A549 (cell line): ENCODE data around the gene CLCA4. TPM values are rescaled to one million over a fixed set of nuclear protein-coding genes. Genes with fewer than 3 reads are reported as not detected.

Experiments used
- ATAC-seq, 2 experiments: fragments of 200-7000 bp in 1 of 2; fragments of >200 bp in 1 of 2; cut with Nextera tagmentation in 1 of 2; cut with Tn5 transposase in 1 of 2; 3 replicates each; pipeline versions ENCODE4 v1.8.0 to v1.9.1; 2018 to 2020; ENCODE audit warnings: mild to moderate bottlenecking in 1 of 2, moderate library complexity in 1 of 2
- CTCF ChIA-PET: fragments of 300-600 bp; sonication (Branson Sonifier 250); formaldehyde crosslinking; extraction: SDS; loops from one replicate; lab custom pipeline; 2021; ENCODE audit warnings: antibody characterized with exemption, inconsistent platforms; lab: Yijun Ruan, JAX
- POLR2A ChIA-PET: fragments of 350-600 bp; formaldehyde crosslinking; extraction: SDS; loops from one replicate; lab custom pipeline; 2021; ENCODE audit warnings: antibody characterized with exemption, inconsistent platforms; lab: Yijun Ruan, JAX
- DNase-seq, 2 experiments: peaks; one replicate each; pipeline versions ENCODE4 v3.0.0 to v3.0.0-alpha.2; 2011 to 2016; ENCODE audit warnings: low read depth in 1 of 2, low spot score in 1 of 2
- FAIRE-seq: peaks from 2 replicates; lab custom pipeline; 2011; peaks lifted over from hg19 to GRCh38; lab: Jason Lieb, UNC
- H3K27ac ChIP-seq, 2 experiments: fragments of >200 bp; sonication (Bioruptor Twin); formaldehyde crosslinking; 3 replicates each; pipeline ENCODE4 v1.5.1; 2016 to 2017
- H3K4me1 ChIP-seq: fragments of >200 bp; sonication (Bioruptor Twin); formaldehyde crosslinking; 3 replicates; pipeline ENCODE4 v1.6.1; 2016
- H3K4me2 ChIP-seq: fragments of >200 bp; sonication (Bioruptor Twin); formaldehyde crosslinking; 3 replicates; pipeline ENCODE4 v1.6.1; 2016
- H3K4me3 ChIP-seq: fragments of >200 bp; sonication (Bioruptor Twin); formaldehyde crosslinking; 3 replicates; pipeline ENCODE4 v1.5.1; 2016
- H3K9me3 ChIP-seq: fragments of >200 bp; sonication (Bioruptor Twin); formaldehyde crosslinking; 3 replicates; pipeline ENCODE4 v1.6.1; 2016
- BCL3 ChIP-seq: fragments of >200 bp; sonication (Bioruptor Twin); formaldehyde crosslinking; IDR thresholded peaks from 3 replicates; pipeline ENCODE4 v1.6.1; 2016
- BHLHE40 ChIP-seq: IDR thresholded peaks from 2 replicates; pipeline ENCODE4 v1.6.1; 2012; ENCODE audit warnings: low read depth, low read length, inconsistent platforms
- CBX8 ChIP-seq: fragments of 200-600 bp; sonication (generic); IDR thresholded peaks from 2 replicates; pipeline ENCODE4 v1.6.1; 2016
- CEBPB ChIP-seq, 2 experiments: fragments of >200 bp in 1 of 2; sonication (Bioruptor Twin) in 1 of 2; formaldehyde crosslinking in 1 of 2; IDR thresholded peaks; 2 replicates each; pipeline ENCODE4 v1.6.1; 2012 to 2016
- CHD4 ChIP-seq: fragments of 200-600 bp; sonication (generic); IDR thresholded peaks from 2 replicates; pipeline ENCODE4 v1.6.1; 2016; ENCODE audit warnings: antibody characterized with exemption, mild to moderate bottlenecking, borderline replicate concordance
- CTCF ChIP-seq: fragments of >200 bp; sonication (Bioruptor Twin); formaldehyde crosslinking; IDR thresholded peaks from 3 replicates; pipeline ENCODE4 v1.5.1; 2016
- EHF ChIP-seq: fragments of 250-450 bp; sonication (Bioruptor Pico); IDR thresholded peaks from 2 replicates; pipeline ENCODE4 v1.5.0; 2020; ENCODE audit warnings: mild to moderate bottlenecking
- EHMT2 ChIP-seq: fragments of 200-600 bp; sonication (generic); IDR thresholded peaks from 2 replicates; pipeline ENCODE4 v1.6.1; 2016; ENCODE audit warnings: antibody characterized with exemption, low read depth, mild to moderate bottlenecking, moderate library complexity
- ELK1 ChIP-seq: fragments of 150-350 bp; IDR thresholded peaks from 2 replicates; pipeline ENCODE4 v1.6.1; 2014; ENCODE audit warnings: low read depth, mild to moderate bottlenecking, low read length
- ESRRA ChIP-seq: fragments of 150-350 bp; IDR thresholded peaks from 2 replicates; pipeline ENCODE4 v1.6.1; 2014; ENCODE audit warnings: mild to moderate bottlenecking, low read length, borderline replicate concordance
- FOSB ChIP-seq: fragments of 250-450 bp; sonication (Bioruptor Pico); IDR thresholded peaks from 2 replicates; pipeline ENCODE4 v1.5.0; 2020; ENCODE audit warnings: mild to moderate bottlenecking, moderate library complexity
- MAX ChIP-seq: IDR thresholded peaks from 2 replicates; pipeline ENCODE4 v1.6.1; 2012
- MYC ChIP-seq: IDR thresholded peaks from 2 replicates; pipeline ENCODE4 v1.6.1; 2012; ENCODE audit warnings: mild to moderate bottlenecking, inconsistent platforms, low read length, improper control_type of control experiment, borderline replicate concordance
- NFE2L2 ChIP-seq: fragments of 150-350 bp; conservative IDR thresholded peaks from 2 replicates; pipeline ENCODE4 v1.6.1; 2014; ENCODE audit warnings: low read length
- NPAS2 ChIP-seq: fragments of 250-450 bp; sonication (Bioruptor Pico); IDR thresholded peaks from 2 replicates; pipeline ENCODE4 v1.8.0; 2022; ENCODE audit warnings: mild to moderate bottlenecking, moderate library complexity, borderline replicate concordance
- RCOR1 ChIP-seq: fragments of 150-350 bp; IDR thresholded peaks from 2 replicates; pipeline ENCODE4 v1.6.1; 2014; ENCODE audit warnings: antibody characterized with exemption, low read length, low read depth
- TFCP2L1 ChIP-seq: fragments of 250-450 bp; sonication (Bioruptor Pico); IDR thresholded peaks from 2 replicates; pipeline ENCODE4 v1.5.0; 2021; ENCODE audit warnings: mild to moderate bottlenecking
- ZFP36 ChIP-seq: fragments of 450-650 bp; IDR thresholded peaks from 2 replicates; pipeline ENCODE4 v1.6.1; 2014; ENCODE audit warnings: borderline replicate concordance; ENCODE audit not compliant: partially characterized antibody
- WGBS: methylation state at CpG from one replicate; pipeline ENCODE4 v1.1.6; 2017; ENCODE audit errors: missing lambda C conversion rate; 5-methylcytosine and 5-hydroxymethylcytosine counted together
- polyA plus RNA-seq, 4 experiments: library from polyadenylated mRNA; depleted of rRNA in 3 of 4; stranded (reverse); fragments of >200 nt; fragmentation: RNase III in 1 of 4; extraction: RNeasy Plus Mini Kit Qiagen cat#74134 plus additional on column Dnase treatment in 1 of 4; gene quantifications; 2 replicates in 3 of 4; 3 replicates in 1 of 4; pipeline ENCODE4 v1.2.3, GENCODE V29; 2011 to 2017

CLCA4 gene
- polyA plus RNA-seq, 2 of the 4 experiments (the other 2 are of a cell fraction): not detected

- DNase-seq: no peak
- 0% methylated on average over 1 of the region's 1 CpG for WGBS
- ChIA-PET POLR2A (no interaction called here), CTCF (no interaction called here)
- TF ChIP-seq ESRRA: no peak
- TF ChIP-seq NPAS2 (CRISPR knock-in tag): no peak
- no peak for TF ChIP-seq CBX8
- no peak for TF ChIP-seq RCOR1
- TF ChIP-seq FOSB (CRISPR knock-in tag): no peak
- no peak for TF ChIP-seq TFCP2L1 (CRISPR knock-in tag)
- TF ChIP-seq BCL3: no peak
- TF ChIP-seq EHF (CRISPR knock-in tag): no peak
- TF ChIP-seq CHD4: no peak
- no peak for TF ChIP-seq MAX
- TF ChIP-seq ZFP36: no peak
- no peak for TF ChIP-seq MYC
- TF ChIP-seq BHLHE40: no peak
- no peak for TF ChIP-seq CTCF
- H3K4me2 ChIP-seq: no peak overlapping the region
- H3K9me3 ChIP-seq: no peaks in the 10 kb centered on the region
- FAIRE-seq: no peak
- H3K4me3 ChIP-seq: no peak overlapping the region
- no peak overlapping the region for H3K27ac ChIP-seq
- no peaks in the 10 kb centered on the region for H3K4me1 ChIP-seq
- no peak for ATAC-seq
Measured at GRCh38 chr1:86582161-86582560, 35.3 kb downstream of the CLCA4 start.

GRCh38 chr1:86583032-86583431 lies 36.2 kb downstream of the CLCA4 start:
- CTCF ChIA-PET: no interaction called here

More at GRCh38 chr1:86583032-86583431, 36.2 kb downstream of the CLCA4 start:
- no peak for DNase-seq
- ATAC-seq: no peak
- Histone ChIP-seq H3K4me1 (no peaks in the 10 kb centered on the region), H3K4me3 (no peak overlapping the region)
- TF ChIP-seq CEBPB (IDR thresholded peaks at IDR 0.05) (no peak), RCOR1 (no peak), EHMT2 (no peak), NFE2L2 (no peak), ELK1 (no peak), BCL3 (no peak)
- TF ChIP-seq, all 56 proteins: peak for 0
- Histone ChIP-seq H3K9me3 (no peaks in the 10 kb centered on the region), H3K27ac (no peak overlapping the region), H3K4me2 (no peak overlapping the region)
- FAIRE-seq: no peak
- WGBS: 0% methylated on average over 1 of the region's 1 CpG
- POLR2A ChIA-PET: no interaction called here
